Right lobe of liver (tissue), 6 donors: ENCODE measurements around the gene DNAJB8. TPM values are rescaled to one million over a fixed set of nuclear protein-coding genes. Genes with fewer than 3 reads are reported as not detected.

ENCODE experiments used
- ATAC-seq, 4 donors: fragments of 200-7000 bp; cut with Tn5 transposase; one replicate each; pipeline ENCODE4 v1.9.1; 2020; ENCODE audit warnings: mild to moderate bottlenecking in 4 of 4, moderate library complexity in 4 of 4
- DNase-seq, 3 donors: peaks; one replicate each; pipeline ENCODE4 v3.0.0-alpha.2; 2020
- H3K27ac ChIP-seq, 3 donors: fragments of 200-600 bp; one replicate each; pipeline ENCODE4 v1.8.0; 2022
- H3K27me3 ChIP-seq, 2 donors: fragments of 200-600 bp; one replicate each; pipeline ENCODE4 v1.8.0; 2022
- H3K36me3 ChIP-seq, 4 donors: fragments of 200-600 bp; sonication (generic) in 1 of 4; one replicate each; pipeline versions ENCODE4 v1.5.1 to v1.8.0; 2017 to 2022; ENCODE audit warnings: control low read depth in 1 of 4
- H3K4me1 ChIP-seq, 4 donors: fragments of 200-600 bp; sonication (generic) in 1 of 4; one replicate each; pipeline versions ENCODE4 v1.5.1 to v1.8.0; 2017 to 2022; ENCODE audit warnings: control low read depth in 1 of 4
- H3K4me3 ChIP-seq, 3 donors: fragments of 200-600 bp; one replicate each; pipeline ENCODE4 v1.8.0; 2022
- H3K9me3 ChIP-seq, 4 donors: fragments of 200-600 bp; sonication (generic) in 1 of 4; one replicate each; pipeline versions ENCODE4 v1.5.1 to v1.8.0; 2017 to 2022; ENCODE audit warnings: control low read depth in 1 of 4
- POLR2A ChIP-seq: fragments of 450-650 bp; IDR thresholded peaks from one replicate; pipeline ENCODE4 v1.6.1; 2017; ENCODE audit warnings: antibody characterized with exemption, mild to moderate bottlenecking
- WGBS: methylation state at CpG from one replicate; pipeline ENCODE4 v1.1.6; 2018; ENCODE audit warnings: low coverage, low lambda C conversion rate; ENCODE audit not compliant: insufficient coverage; ENCODE audit errors: missing lambda C conversion rate; 5-methylcytosine and 5-hydroxymethylcytosine counted together
- intact Hi-C, 2 donors: fragments of 100-400 bp; cut with DNase I; formaldehyde crosslinking; loops; one replicate each; pipeline versions ENCODE4 v1.11.2 to v1.14.1; 2022
- total RNA-seq, 6 experiments: library from RNA; depleted of rRNA in 2 of 6; stranded (reverse); fragments of >200 nt in 2 of 6; fragmentation: NEBNext Ultra II Directional in 3 of 6; extraction: Animal tissue kit (Norgen Biotek cat#: 25700) in 3 of 6; gene quantifications; one replicate each; pipeline versions ENCODE4 v1.1.0 to v1.2.4, GENCODE V29; 2016 to 2023
- TF ChIP-seq, protein P1 (sequence below), 4 donors: fragments of 200-600 bp in 3 of 4; fragments of 450-650 bp in 1 of 4; IDR thresholded peaks; one replicate each; pipeline versions ENCODE4 v1.5.1 to v1.8.0; 2016 to 2022; ENCODE audit warnings: antibody characterized with exemption in 4 of 4, mild to moderate bottlenecking in 2 of 4
- donor health status: DM: no; HTN: yes; CAD: no.
- donor health status: DM: no; HTN: no; CAD: no.
- donor health status: DM: no; HTN: no; CAD: no.
- donor health status: DM: no; HTN: yes; CAD: no.
- donor health status: DM: no; HTN: yes; CAD: no.

Gene DNAJB8
- total RNA-seq, 6 experiments from 2014 or later = not detected

DNA sequence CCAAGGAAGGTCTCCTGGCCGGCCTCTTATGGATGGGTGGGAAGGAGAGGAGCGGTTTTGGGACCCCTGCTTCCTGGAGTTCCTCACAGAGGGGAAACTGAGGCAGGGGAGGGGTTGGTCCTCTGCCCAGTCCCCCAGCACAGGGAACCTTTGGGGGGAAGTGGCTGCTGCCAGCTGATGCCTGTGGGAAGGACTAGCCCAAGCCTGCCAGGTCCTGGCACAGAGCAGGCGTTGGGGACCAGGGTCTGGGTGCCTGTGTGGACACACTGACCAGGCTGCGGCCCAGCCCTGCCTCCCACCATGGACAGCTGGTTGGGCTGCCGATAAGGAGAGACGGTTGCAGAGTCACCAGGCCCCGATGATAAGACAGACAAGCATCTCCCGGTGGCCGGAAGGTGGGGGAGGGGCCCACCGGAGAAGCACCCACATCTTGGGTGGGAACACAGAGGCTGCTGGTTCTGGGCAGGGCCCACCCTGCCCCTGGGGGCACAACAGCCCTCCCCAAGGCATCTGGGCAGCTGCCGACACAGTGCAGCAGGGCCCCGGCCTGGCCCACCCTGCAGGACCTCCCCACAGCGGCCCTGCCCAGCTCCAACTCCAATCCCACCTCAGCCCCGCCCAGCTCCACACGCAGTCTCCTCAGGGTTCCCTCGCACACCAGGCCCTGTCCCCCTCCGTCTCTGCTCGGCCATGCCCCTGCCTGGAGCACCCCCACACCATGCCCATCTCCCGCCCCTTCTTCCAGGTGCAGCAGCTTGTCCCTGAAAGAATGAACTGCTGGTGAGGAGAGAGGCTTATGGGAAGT, 50.7 kb downstream of the DNAJB8 start:
- no peak for TF ChIP-seq POLR2A
- TF ChIP-seq, protein P1, sequence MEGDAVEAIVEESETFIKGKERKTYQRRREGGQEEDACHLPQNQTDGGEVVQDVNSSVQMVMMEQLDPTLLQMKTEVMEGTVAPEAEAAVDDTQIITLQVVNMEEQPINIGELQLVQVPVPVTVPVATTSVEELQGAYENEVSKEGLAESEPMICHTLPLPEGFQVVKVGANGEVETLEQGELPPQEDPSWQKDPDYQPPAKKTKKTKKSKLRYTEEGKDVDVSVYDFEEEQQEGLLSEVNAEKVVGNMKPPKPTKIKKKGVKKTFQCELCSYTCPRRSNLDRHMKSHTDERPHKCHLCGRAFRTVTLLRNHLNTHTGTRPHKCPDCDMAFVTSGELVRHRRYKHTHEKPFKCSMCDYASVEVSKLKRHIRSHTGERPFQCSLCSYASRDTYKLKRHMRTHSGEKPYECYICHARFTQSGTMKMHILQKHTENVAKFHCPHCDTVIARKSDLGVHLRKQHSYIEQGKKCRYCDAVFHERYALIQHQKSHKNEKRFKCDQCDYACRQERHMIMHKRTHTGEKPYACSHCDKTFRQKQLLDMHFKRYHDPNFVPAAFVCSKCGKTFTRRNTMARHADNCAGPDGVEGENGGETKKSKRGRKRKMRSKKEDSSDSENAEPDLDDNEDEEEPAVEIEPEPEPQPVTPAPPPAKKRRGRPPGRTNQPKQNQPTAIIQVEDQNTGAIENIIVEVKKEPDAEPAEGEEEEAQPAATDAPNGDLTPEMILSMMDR (IDR thresholded peaks at IDR 0.05) = no peak
- Histone ChIP-seq H3K27me3 (no peaks in the 10 kb centered on the region), H3K9me3 (no peaks in the 10 kb centered on the region), H3K4me1 (no peaks in the 10 kb centered on the region), H3K4me3 (no peak overlapping the region), H3K36me3 (no peaks in the 10 kb centered on the region), H3K27ac (no peak overlapping the region)
- intact Hi-C loops = no loop called here
- 50% methylated on average over 2 of the region's 19 CpGs for WGBS
- ATAC-seq = no peak
- no peak for DNase-seq

DNA sequence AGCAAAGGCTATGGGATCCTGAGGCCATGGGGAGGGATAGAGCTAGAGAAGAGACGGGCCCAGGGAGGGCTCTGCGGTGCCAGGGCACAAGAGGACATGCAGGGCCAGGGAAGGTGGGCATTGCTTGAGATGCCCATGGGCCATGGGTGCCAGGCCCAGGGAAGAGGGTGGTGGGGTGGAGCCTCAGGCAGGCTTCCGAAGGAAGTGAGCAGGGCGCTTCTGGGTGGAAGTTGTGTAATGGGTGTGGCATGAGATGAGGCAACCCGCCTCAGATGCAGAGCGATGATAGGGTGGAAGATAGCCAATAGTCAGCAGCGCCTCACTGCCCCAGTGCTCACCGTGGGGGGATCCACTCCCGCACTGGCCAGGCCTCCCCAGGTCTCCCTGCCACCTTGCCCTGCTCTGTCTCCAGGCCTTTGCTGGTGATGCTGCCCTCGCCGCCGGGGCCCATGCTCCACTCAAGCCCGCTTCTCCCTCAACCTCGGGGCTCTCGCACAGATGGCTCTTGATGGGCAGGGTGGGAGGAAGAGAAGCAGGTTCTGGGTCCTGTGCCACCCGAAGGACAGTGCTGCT, 51.4 kb downstream of the DNAJB8 start:
- TF ChIP-seq POLR2A = no peak
- TF ChIP-seq, protein P1 (IDR thresholded peaks at IDR 0.05) = no peak

DNA sequence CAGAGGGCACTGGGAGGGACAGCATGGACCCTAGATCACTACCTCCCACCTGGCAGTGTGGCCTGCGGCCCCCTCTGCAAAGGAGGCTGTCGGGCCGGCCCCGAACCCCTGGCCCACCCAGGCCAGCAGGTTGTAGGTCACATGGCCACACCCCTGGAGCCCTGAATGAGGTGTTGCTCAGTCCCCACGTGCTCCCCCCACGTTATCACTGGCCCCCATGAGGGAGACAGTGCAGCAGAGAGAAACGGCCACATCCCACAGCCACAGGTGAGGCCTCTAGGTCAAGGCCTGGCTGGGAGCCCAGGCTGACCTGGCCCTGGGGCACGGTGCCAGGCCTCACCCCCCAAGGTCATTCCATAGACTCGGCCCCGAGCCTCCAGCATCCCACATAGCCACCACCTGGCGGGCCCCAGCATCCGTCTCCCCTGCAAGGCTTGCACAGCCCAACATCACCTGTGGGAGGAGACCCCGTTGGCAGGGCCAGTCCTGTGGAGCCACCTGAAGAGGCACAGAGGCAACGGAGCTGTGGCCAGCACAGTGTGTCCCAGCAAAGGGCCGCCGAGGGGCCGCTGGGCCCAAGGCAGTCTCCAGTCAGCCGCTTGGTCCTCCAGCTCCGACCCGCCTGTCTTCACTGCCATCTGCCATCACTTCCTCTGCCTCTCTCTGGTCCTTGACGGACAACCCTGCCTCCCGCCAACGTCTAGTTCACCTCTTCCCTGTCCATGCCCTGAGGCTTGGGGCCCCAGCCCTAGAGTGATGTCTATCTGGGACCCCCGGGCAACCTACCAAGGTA, 53.1 kb downstream of the DNAJB8 start:
- no peaks in the 10 kb centered on the region for H3K4me1 ChIP-seq
- H3K36me3 ChIP-seq = no peaks in the 10 kb centered on the region
- no peak overlapping the region for H3K27ac ChIP-seq
- ATAC-seq (no peak), DNase-seq (no peak)
- TF ChIP-seq, protein P1 (IDR thresholded peaks at IDR 0.05) = no peak
- TF ChIP-seq POLR2A = no peak
- 94% methylated on average over 4 of the region's 24 CpGs for WGBS
- H3K9me3 ChIP-seq = no peaks in the 10 kb centered on the region
- H3K4me3 ChIP-seq = no peak overlapping the region
- intact Hi-C loops = no loop called here
- H3K27me3 ChIP-seq = no peaks in the 10 kb centered on the region

More for the DNA sequence above, 51.4 kb downstream of the DNAJB8 start:
- no peaks in the 10 kb centered on the region for H3K4me1 ChIP-seq
- H3K27me3 ChIP-seq = no peaks in the 10 kb centered on the region
- no peak overlapping the region for H3K27ac ChIP-seq
- no peaks in the 10 kb centered on the region for H3K36me3 ChIP-seq
- no peaks in the 10 kb centered on the region for H3K9me3 ChIP-seq
- no peak overlapping the region for H3K4me3 ChIP-seq
- intact Hi-C loops = no loop called here
- no peak for ATAC-seq
- no CpG with 5 or more reads among the region's 16 CpGs for WGBS
- DNase-seq = no peak

DNA sequence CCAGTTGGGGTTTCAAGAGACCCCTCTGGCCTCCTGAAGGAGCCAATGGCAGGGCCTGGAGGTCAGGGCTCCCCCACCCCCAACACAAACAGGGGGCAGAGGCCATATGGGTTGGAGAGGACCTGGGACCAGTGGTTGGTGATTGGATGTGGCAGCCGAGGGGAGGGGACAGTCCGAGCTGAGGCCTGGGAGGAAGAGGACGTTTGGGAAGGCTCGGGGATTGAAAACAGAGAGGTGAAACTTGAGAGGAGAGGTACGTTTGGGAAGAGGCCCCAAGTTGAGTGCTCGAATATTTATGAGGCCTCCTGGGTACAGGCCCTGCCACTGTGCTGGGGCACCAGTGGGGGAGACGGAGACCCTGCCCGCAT, 53.7 kb downstream of the DNAJB8 start:
- ATAC-seq (no peak), DNase-seq (no peak)
- H3K4me3 ChIP-seq = no peak overlapping the region
- no peaks in the 10 kb centered on the region for H3K36me3 ChIP-seq
- TF ChIP-seq, protein P1 (IDR thresholded peaks at IDR 0.05) = no peak
- TF ChIP-seq POLR2A = no peak
- H3K4me1 ChIP-seq = no peaks in the 10 kb centered on the region
- H3K9me3 ChIP-seq = no peaks in the 10 kb centered on the region
- no peak overlapping the region for H3K27ac ChIP-seq
- H3K27me3 ChIP-seq = no peaks in the 10 kb centered on the region
- 69% methylated on average over 2 of the region's 8 CpGs for WGBS
- intact Hi-C loops = no loop called here

Other genes starting within 250 kb of the DNAJB8 start
- gene GATA2, start 26.3 kb upstream of the DNAJB8 start, total RNA-seq = 1 to 10 TPM in 2 of 6 experiments, under 1 TPM in 4; 0.60 to 1.3 (median 0.76) TPM
- gene RPN1, start 183.9 kb upstream of the DNAJB8 start, total RNA-seq = 100 to 1,000 TPM in 5 of 6 experiments, 10 to 100 TPM in 1; 94.4 to 244 (median 190) TPM